K562 (cell line): ENCODE measurements around the gene PFN2. TPM values are rescaled to one million over a fixed set of nuclear protein-coding genes. Genes with fewer than 3 reads are reported as not detected.

Source experiments
- ATAC-seq: fragments of 200-7000 bp; cut with Tn5 transposase; 3 replicates; pipeline ENCODE4 v1.9.1; 2020; ENCODE audit warnings: moderate library complexity
- BruUV-seq: library from RNA; stranded (reverse); fragments of 400-500 nt; replicated peaks from 2 replicates; lab custom pipeline; 2021; lab: Mats Ljungman, UMichigan
- CTCF ChIA-PET: fragments of 300-600 bp; formaldehyde crosslinking; extraction: SDS; loops from one replicate; lab custom pipeline; 2021; ENCODE audit warnings: low intra/inter-chr PET ratio; lab: Yijun Ruan, JAX
- POLR2A ChIA-PET: fragments of 300-600, 350-650 bp; sonication (Branson Sonifier 250); formaldehyde crosslinking; extraction: SDS; loops from one replicate; lab custom pipeline; 2021; ENCODE audit warnings: antibody characterized with exemption, inconsistent platforms; lab: Yijun Ruan, JAX
- DNase-seq, 4 experiments: peaks; one replicate each; pipeline versions ENCODE4 v3.0.0 to v3.0.0-alpha.2; 2011 to 2018; ENCODE audit warnings: low spot score in 3 of 4, mixed read lengths in 3 of 4; ENCODE audit errors: extremely low read depth in 1 of 4
- FAIRE-seq: peaks from 2 replicates; lab custom pipeline; 2011; peaks lifted over from hg19 to GRCh38; lab: Jason Lieb, UNC
- H2AFZ ChIP-seq: 2 replicates; pipeline ENCODE4 v1.6.0; 2011; ENCODE audit warnings: low read depth, low read length, control low read depth, inconsistent platforms
- H3K27ac ChIP-seq: fragments of 200-600 bp; 3 replicates; pipeline ENCODE4 v1.8.0; 2011; ENCODE audit warnings: low read depth, mild to moderate bottlenecking, control low read depth, inconsistent platforms, low read length, moderate library complexity, mixed read lengths; ENCODE audit errors: extremely low read depth
- H3K27me3 ChIP-seq, 2 experiments: fragments of 300-600 bp in 1 of 2; 2 replicates in 1 of 2; 3 replicates in 1 of 2; pipeline versions ENCODE4 v1.6.0 to v1.8.0; 2011; ENCODE audit warnings: inconsistent platforms in 2 of 2, low read length in 2 of 2, mild to moderate bottlenecking in 1 of 2, mixed read lengths in 1 of 2, moderate library complexity in 1 of 2; ENCODE audit not compliant: control insufficient read depth in 2 of 2, insufficient read depth in 2 of 2
- H3K36me3 ChIP-seq: fragments of 300-600 bp; 3 replicates; pipeline ENCODE4 v1.8.0; 2011; ENCODE audit warnings: mild to moderate bottlenecking, low read length, inconsistent platforms; ENCODE audit not compliant: control insufficient read depth, insufficient read depth
- H3K4me1 ChIP-seq, 2 experiments: fragments of 200-600 bp in 1 of 2; replicated peaks in 1 of 2; 2 replicates in 1 of 2; 3 replicates in 1 of 2; pipeline versions ENCODE4 v1.5.1 to v1.8.0; 2011; ENCODE audit warnings: inconsistent platforms in 2 of 2, low read length in 2 of 2, mild to moderate bottlenecking in 1 of 2, mixed read lengths in 1 of 2, moderate library complexity in 1 of 2; ENCODE audit not compliant: control insufficient read depth in 2 of 2, insufficient read depth in 2 of 2
- H3K4me2 ChIP-seq: 2 replicates; pipeline ENCODE4 v1.6.1; 2011; ENCODE audit warnings: low read length, control low read depth, inconsistent platforms, mixed read lengths; ENCODE audit not compliant: insufficient read depth
- H3K4me3 ChIP-seq: fragments of 200-600 bp; sonication (generic), shearing (Covaris generic); 2 replicates; pipeline ENCODE4 v1.5.1; 2016; ENCODE audit warnings: control low read depth, inconsistent platforms
- H3K79me2 ChIP-seq: fragments of 200-600 bp; 3 replicates; pipeline ENCODE4 v1.8.0; 2011; ENCODE audit warnings: low read length, inconsistent platforms; ENCODE audit not compliant: control insufficient read depth, insufficient read depth
- H3K9ac ChIP-seq, 2 experiments: 2 replicates each; pipeline versions ENCODE4 v1.6.0 to v1.6.1; 2011; ENCODE audit warnings: low read depth in 2 of 2, low read length in 2 of 2, control low read depth in 1 of 2, inconsistent platforms in 1 of 2, mild to moderate bottlenecking in 1 of 2, mixed read lengths in 1 of 2; ENCODE audit not compliant: insufficient read depth in 1 of 2
- H3K9me1 ChIP-seq: one replicate; pipeline ENCODE4 v1.6.0; 2011; ENCODE audit warnings: inconsistent platforms, mild to moderate bottlenecking, low read length, moderate library complexity; ENCODE audit not compliant: control insufficient read depth, insufficient read depth
- H3K9me3 ChIP-seq: replicated peaks from 2 replicates; pipeline ENCODE4 v1.5.1; 2011; ENCODE audit warnings: low read depth, low read length, inconsistent platforms; ENCODE audit not compliant: control insufficient read depth, insufficient read depth
- H4K20me1 ChIP-seq: replicated peaks from 2 replicates; pipeline ENCODE4 v1.6.1; 2011; ENCODE audit warnings: low read length, inconsistent platforms, mixed read lengths; ENCODE audit not compliant: control insufficient read depth, insufficient read depth
- BRCA1 ChIP-seq, 2 experiments: fragments of 450-650 bp in 1 of 2; sonication (generic) in 1 of 2; formaldehyde crosslinking in 1 of 2; IDR thresholded peaks; 2 replicates each; pipeline versions ENCODE4 v1.5.0 to v1.6.1; 2017 to 2020; ENCODE audit warnings: mild to moderate bottlenecking in 1 of 2, missing genetic modification reagents in 1 of 2
- CBX8 ChIP-seq: fragments of 200-600 bp; sonication (generic); IDR thresholded peaks from 2 replicates; pipeline ENCODE4 v1.6.1; 2012; ENCODE audit warnings: borderline replicate concordance, mixed run types, low read depth, mild to moderate bottlenecking, moderate library complexity, mixed read lengths, low read length, control low read depth, inconsistent platforms; ENCODE audit not compliant: poor library complexity, severe bottlenecking; ENCODE audit errors: extremely low read depth
- GATAD2B ChIP-seq: fragments of 450-650 bp; IDR thresholded peaks from 2 replicates; pipeline ENCODE4 v1.6.1; 2017; ENCODE audit warnings: mild to moderate bottlenecking, borderline replicate concordance
- HDAC1 ChIP-seq, 2 experiments: fragments of 450-650 bp; IDR thresholded peaks; 2 replicates each; pipeline ENCODE4 v1.6.1; 2016 to 2017; ENCODE audit warnings: inconsistent platforms in 1 of 2, mild to moderate bottlenecking in 1 of 2, moderate library complexity in 1 of 2
- ILF3 ChIP-seq: fragments of 450-650 bp; IDR thresholded peaks from 2 replicates; pipeline ENCODE4 v1.6.1; 2018; ENCODE audit warnings: antibody characterized with exemption, mild to moderate bottlenecking, moderate library complexity, borderline replicate concordance
- RBM39 ChIP-seq: fragments of 200-400 bp; formaldehyde crosslinking; optimal IDR thresholded peaks from 2 replicates; pipeline ENCODE3; 2018; ENCODE audit warnings: low read depth, low read length
- TBL1XR1 ChIP-seq, 2 experiments: IDR thresholded peaks; 2 replicates each; pipeline ENCODE4 v1.6.1; 2012; ENCODE audit warnings: improper control_type of control experiment in 2 of 2, low read length in 2 of 2, mild to moderate bottlenecking in 1 of 2
- WGBS: fragments of 100-300 bp; shearing (Covaris generic); methylation state at CpG from one replicate; pipeline ENCODE4 v1.1.6; 2016; ENCODE audit warnings: low coverage, mixed read lengths; ENCODE audit not compliant: insufficient coverage; ENCODE audit errors: missing lambda C conversion rate; 5-methylcytosine and 5-hydroxymethylcytosine counted together
- in situ Hi-C: fragments of 300-500 bp; cut with MboI; formaldehyde crosslinking; loops from 4 replicates; pipeline ENCODE4 v1.15.0; 2018; ENCODE audit warnings: inconsistent platforms, mixed read lengths
- intact Hi-C: fragments of 100-400 bp; cut with micrococcal nuclease; formaldehyde crosslinking; loops from 2 replicates; pipeline ENCODE4 v1.14.2; 2022
- polyA plus RNA-seq, 8 experiments: library from polyadenylated mRNA; depleted of rRNA in 4 of 8; stranded (reverse) in 5 of 8; unstranded in 3 of 8; fragments of >200 nt; fragmentation: Nextera tagmentation in 2 of 8; fragmentation: Illumina TruSeq in 1 of 8; extraction: Ambion mirVana in 2 of 8; extraction: Trizol in 1 of 8; gene quantifications; 2 replicates each; pipeline versions ENCODE4 v1.2.1 to v1.2.3, GENCODE V29; 2011 to 2014; ENCODE audit warnings: inconsistent platforms in 1 of 8, missing spikeins in 1 of 8
- total RNA-seq, 7 experiments: library from RNA; depleted of rRNA in 6 of 7; stranded (reverse); fragments of >200 nt in 6 of 7; fragmentation: Illumina TruSeq in 2 of 7; extraction: Trizol in 2 of 7; gene quantifications; 2 replicates each; pipeline versions ENCODE4 v1.2.1 to v1.2.3, GENCODE V29; 2011 to 2021; ENCODE audit warnings: low replicate concordance in 1 of 7

PFN2 gene
- total and polyA plus RNA-seq, 9 of the 15 experiments (the other 6 are each of a cell fraction or from before 2014, with no cell fraction given), result 0.14 to 0.86 (median 0.35) TPM

DNA sequence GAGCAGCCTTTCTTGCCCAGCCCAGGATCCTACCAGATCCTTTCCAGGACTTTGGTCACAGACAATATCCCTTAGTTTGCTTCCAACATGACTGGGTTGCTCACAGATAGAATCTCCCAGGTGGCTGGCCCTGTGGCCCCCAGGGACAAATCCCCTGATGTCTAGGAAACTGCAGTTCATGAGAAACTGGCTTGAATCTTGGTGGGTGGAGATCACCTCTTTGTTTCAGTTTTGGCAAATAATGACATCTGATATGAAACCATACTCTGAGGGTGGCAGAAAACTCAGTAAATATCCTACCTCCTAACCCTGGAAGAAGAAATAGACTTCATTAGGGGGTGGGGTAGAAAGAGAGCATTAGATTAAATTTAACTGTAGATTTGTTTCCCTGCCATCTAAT is 44.1 kb upstream of the PFN2 start (continued):
- TF ChIP-seq ILF3, result no peak

DNA sequence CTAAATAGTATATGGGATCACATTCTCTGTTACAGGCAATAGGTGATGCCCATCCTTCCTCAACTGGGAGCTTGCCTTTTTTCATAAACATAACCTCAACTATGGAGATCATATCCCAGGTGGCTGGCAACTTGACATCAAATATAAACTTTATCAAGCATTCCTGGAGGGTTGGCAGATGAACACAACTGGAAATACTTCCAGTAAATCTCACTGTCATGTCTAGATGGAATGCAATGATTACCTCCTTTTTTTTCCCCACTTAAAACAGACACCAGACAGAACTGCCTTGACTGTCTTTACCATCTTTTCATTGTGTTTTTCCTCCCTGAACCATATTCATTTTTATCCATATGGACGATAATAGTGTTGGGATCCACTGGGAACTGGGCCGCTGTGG is 43.1 kb upstream of the PFN2 start:
- POLR2A ChIA-PET, result no interaction called here
- FAIRE-seq (no peak), DNase-seq (no peak), ATAC-seq (no peak)
- BruUV-seq, result no TSS peak
- no peak overlapping the region for H3K4me3 ChIP-seq
- in situ Hi-C loops (no loop called here), intact Hi-C loops (no loop called here)
- no peak overlapping the region for H3K4me2 ChIP-seq
- TF ChIP-seq GATAD2B, result no peak
- H4K20me1 ChIP-seq, result no peaks in the 10 kb centered on the region
- no peak overlapping the region for H3K9ac ChIP-seq
- peaks cover 0 to 9% of the 10 kb centered on the region in 2 experiments; a peak in 2 of 5 replicates for H3K27me3 ChIP-seq
- H3K27ac ChIP-seq, result no peak overlapping the region
- H3K4me1 ChIP-seq, result no peaks in the 10 kb centered on the region
- H3K9me1 ChIP-seq, result no peaks in the 10 kb centered on the region
- no peaks in the 10 kb centered on the region for H3K9me3 ChIP-seq
- H2AFZ ChIP-seq, result no peak overlapping the region
- CTCF ChIA-PET, result no interaction called here
- WGBS, result 0% methylated on average over 2 of the region's 2 CpGs
- no peaks in the 10 kb centered on the region for H3K79me2 ChIP-seq
- H3K36me3 ChIP-seq, result no peaks in the 10 kb centered on the region

DNA sequence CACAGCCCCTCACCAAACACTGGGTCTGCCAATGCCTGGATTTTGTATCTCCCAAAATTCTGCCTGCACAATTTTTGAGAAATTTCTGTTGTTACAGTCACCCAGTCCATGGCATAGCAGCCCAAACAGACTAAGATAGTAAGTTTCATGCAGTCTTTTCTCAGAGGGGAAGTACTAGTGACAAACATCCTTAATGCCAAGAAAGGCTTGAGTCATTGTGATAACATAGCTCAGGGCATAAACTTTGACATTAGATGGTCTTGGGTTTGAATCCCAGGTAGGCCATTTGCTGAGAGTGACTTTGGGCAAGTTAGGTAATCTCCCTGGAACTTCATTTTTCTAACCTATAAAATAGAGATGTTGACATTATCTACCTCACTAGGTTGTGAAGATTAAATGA is 36.1 kb upstream of the PFN2 start:
- Histone ChIP-seq H2AFZ (no peak overlapping the region), H3K4me3 (no peak overlapping the region), H3K27ac (no peak overlapping the region), H3K79me2 (no peaks in the 10 kb centered on the region), H3K9me1 (no peaks in the 10 kb centered on the region), H3K36me3 (no peaks in the 10 kb centered on the region), H3K9me3 (no peaks in the 10 kb centered on the region), H4K20me1 (no peaks in the 10 kb centered on the region), H3K4me2 (no peak overlapping the region), H3K4me1 (no peaks in the 10 kb centered on the region), H3K27me3 (no peaks in the 10 kb centered on the region), H3K9ac (no peak overlapping the region)
- CTCF ChIA-PET, result no interaction called here
- POLR2A ChIA-PET, result no interaction called here
- no peak for ATAC-seq
- in situ Hi-C loops, result no loop called here
- TF ChIP-seq CBX8 (no peak), TBL1XR1 (IDR thresholded peaks at IDR 0.05; ENCODE audit: low read length in 2 of 2) (no peak), HDAC1 (IDR thresholded peaks at IDR 0.05) (no peak), BRCA1 (IDR thresholded peaks at IDR 0.05) (no peak), BRCA1 (CRISPR knock-in tag; IDR thresholded peaks at IDR 0.05) (no peak), RBM39 (no peak)
- intact Hi-C loops, result no loop called here
- no TSS peak for BruUV-seq
- no peak for DNase-seq
- FAIRE-seq, result no peak
